GM21717 (cell line): ENCODE data around the gene LEMD3.
"Not testable (repeated sequence)": the region's sequence is repeated elsewhere in the genome, so short reads cannot be mapped to it uniquely, and the experiment has no call there.

Experiments
- ATAC-seq: cut with Tn5 transposase; IDR thresholded peaks from one replicate; pipeline ENCODE4 v1.9.1; 2021; ENCODE audit warnings: mild to moderate bottlenecking, moderate library complexity; ENCODE audit not compliant: unreplicated experiment

Gene LEMD3

GRCh38 chr12:65276916-65277530 lies 107.6 kb downstream of the LEMD3 start:
- no peak for ATAC-seq

GRCh38 chr12:65277994-65278575 lies 108.7 kb downstream of the LEMD3 start:
- ATAC-seq = peak; percentile 13

DNA sequence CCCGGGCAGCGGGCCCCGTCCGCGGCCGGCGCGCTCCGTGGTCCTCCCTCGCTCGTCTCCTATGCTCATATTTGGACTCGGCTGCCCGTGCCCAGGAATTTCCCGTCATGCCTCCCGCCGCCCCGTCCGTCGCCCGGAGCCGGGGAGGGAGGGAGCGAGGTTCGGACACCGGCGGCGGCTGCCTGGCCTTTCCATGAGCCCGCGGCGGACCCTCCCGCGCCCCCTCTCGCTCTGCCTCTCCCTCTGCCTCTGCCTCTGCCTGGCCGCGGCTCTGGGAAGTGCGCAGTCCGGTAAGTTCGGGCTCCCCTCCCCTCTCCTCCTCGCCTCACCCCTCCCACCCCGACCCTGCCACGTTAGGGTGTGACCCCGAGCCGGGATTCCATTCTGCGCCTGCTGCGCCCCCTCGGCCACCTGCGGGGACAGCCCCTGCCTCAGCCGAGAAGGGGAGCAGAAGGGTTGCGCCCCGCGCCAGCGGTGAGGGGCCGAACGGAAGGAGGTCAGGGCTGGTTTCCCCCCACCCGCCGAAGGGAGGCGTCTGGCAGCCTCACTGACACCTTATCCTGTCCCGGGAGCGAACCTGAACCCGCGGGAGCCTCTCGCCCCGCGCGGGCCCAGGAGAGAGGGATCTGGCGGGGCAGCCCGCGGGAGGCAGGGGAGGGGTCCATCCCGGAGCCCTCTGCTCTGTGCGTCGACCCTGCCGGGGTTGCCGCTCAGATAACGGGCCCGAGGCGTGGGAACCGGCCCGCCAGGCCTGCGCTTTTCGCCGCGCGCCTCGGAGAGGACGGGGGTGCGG lies 109.4 kb downstream of the LEMD3 start, which contains the start of gene MSRB3:
MSRB3 (plus strand) TSS at position 108 of the 793 bp plus-strand sequence. CDS start 29,897 bp downstream, outside the sequence.
- ATAC-seq = peak; percentile 55

DNA sequence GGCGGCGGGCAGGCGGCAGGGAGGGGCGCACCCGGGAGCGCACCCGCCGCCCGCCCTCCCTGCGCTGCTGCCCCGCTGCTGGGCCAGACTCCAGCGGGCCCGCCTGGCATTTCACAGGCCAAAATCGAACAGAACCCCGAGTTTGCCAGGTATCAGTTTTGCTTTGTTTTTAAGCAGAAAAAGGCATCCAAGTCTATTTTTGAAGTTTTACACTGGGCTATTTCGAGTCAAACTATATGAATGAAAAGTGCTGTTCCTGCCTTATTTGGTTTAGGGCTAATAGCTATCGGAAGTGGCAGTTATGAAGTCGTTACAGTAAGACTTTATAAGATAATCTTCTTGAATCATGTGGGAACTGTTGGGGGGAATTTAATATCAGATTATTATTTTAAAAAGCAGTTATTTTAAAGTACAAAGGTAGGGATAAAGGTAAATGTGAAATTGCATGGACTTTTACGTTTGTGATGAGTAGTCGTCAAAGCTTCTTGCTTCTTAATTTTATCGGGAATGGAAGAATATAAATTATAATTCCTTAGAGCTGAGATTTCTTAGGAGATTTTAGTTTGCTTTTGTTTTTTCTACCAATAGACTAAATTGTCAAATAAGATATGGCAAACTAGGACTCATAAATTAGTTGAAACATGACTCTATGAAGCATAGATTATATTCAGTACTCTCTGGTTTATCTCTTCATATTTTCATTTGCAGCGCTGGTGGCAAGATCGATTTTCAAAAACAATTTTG lies 110.2 kb downstream of the LEMD3 start:
- ATAC-seq = no peak

- no peak for ATAC-seq
These were observed 110.9 kb downstream of the LEMD3 start for GRCh38 chr12:65280306-65280705.

DNA sequence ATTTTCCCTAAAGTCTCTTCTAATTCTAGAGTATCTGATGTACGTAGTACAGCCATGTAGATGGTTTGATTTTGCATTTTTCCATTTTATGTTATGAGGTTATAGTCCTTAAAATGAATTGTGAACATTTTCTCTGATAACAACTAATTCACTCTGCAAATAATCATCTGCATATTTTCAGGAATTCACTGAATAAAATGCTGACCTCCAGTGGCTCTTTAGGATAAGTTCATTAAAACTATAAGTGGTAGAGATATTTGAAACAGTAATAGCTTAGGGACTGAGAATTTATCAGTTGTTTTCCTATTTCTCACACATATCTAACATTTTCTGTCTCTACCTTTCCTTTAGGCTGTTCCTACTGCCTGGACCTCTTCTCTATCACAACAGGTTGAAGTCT lies 113.5 kb downstream of the LEMD3 start:
- no peak for ATAC-seq

GRCh38 chr12:65285532-65285931 lies 116.1 kb downstream of the LEMD3 start:
- ATAC-seq = not testable (repeated sequence)

- ATAC-seq = no peak
These were observed 118.0 kb downstream of the LEMD3 start for GRCh38 chr12:65287426-65287825.

DNA sequence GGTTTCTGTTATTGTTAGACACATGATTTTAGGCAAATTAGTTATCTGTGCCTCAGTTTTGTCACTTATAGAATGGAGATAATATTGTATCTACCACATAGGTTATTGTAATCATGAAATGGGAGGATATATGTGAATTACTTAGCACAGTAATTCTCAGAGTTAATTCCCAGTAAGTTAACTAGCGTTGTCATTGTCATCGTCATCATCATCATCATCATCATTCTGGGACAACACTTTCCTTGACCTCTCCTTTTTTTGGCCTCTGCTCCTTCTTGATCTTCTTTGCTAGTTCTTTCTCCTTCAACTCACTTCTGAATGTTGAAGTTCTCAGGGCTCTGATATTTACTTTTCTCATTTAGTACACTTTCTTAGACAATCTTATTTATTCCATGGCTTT lies 122.9 kb downstream of the LEMD3 start:
- ATAC-seq = no peak

DNA sequence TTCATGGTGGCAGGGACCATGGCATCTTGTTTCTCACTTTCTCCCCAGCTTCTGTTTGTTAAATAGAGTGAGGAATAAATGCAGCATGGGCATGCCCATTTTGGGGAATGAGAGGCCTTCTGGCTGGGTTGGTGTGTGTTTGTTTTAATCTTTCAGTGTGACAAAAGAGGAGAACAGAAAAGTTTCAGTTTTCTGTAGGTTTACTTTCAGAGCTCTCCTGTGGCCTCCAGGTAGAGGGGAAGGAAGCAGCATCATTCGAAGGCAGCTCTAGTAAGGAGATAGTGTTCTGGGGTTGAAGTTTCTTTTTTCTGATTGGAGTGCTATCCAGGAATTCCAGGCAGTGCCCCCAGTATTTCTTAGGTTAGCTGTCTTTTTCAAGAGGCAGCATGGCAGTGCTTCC lies 124.4 kb downstream of the LEMD3 start:
- ATAC-seq = no peak

DNA sequence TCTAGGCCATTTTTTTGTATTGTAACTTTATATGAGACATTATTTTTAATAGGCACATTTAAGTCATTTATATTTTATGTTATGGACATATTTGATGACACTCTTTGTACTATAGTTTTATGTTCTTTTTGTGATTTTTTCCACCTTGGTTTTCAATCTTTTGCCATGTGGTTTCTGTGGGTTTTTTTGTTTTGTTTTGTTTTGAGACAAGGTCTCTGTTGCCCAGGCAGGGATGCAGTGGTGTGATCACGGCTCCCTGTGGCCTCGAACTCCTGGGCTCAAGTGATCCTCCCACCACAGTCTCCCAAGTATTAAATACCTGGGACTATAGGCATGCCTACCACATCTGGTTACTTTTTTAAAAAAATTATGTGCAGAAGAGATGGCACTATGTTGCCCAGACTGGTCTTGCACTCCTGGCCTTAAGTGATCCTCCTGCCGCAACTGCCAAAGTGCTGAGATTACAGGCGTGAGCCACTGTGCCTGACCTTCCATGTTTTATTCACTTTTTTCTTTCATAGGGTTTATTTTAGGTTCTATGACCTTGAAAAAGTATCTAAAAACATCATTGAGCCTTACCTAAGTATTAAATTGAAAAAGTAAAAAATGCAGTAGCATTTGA lies 125.4 kb downstream of the LEMD3 start:
- no peak for ATAC-seq

- no peak for ATAC-seq
These were observed 127.3 kb downstream of the LEMD3 start for GRCh38 chr12:65296508-65297265.
